Gastroesophageal sphincter (tissue), 3 donors: ENCODE results near the gene SPATS1.

ENCODE experiments used
- EP300 ChIP-seq: sonication (generic); formaldehyde crosslinking; IDR thresholded peaks from one replicate; pipeline ENCODE4 v1.6.1; 2017; ENCODE audit warnings: antibody characterized with exemption, mild to moderate bottlenecking
- POLR2AphosphoS5 ChIP-seq: sonication (generic); formaldehyde crosslinking; IDR thresholded peaks from one replicate; pipeline ENCODE4 v1.6.1; 2017; ENCODE audit warnings: antibody characterized with exemption
- TF ChIP-seq, protein P1 (sequence below), 4 experiments: fragments of 200-600 bp in 2 of 4; fragments of 450-650 bp in 2 of 4; sonication (generic) in 1 of 4; IDR thresholded peaks; one replicate each; pipeline ENCODE4 v1.5.1; 2017 to 2019; ENCODE audit warnings: antibody characterized with exemption in 4 of 4, mild to moderate bottlenecking in 2 of 4, moderate library complexity in 2 of 4

DNA sequence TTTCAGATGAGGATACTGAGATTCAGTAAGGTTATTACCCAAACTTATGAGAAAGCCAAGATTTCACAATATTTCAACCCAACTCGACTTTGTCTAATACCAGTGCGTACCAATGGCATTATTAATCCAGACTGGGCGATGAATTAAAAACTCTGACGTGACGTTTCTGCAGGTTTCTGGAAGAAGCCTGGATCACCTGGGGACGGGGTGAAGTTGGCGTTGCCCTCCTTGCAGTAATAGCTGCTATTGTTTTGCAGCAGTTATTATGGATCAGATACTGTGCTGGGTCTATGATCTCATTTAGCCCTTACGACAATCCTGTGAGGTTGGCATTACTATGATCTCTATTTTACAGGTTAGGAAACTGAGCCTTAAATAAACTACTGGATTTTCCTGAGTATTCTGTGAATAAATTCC, 44.5 kb downstream of the SPATS1 start:
- TF ChIP-seq EP300 (no peak), POLR2AphosphoS5 (no peak)
- TF ChIP-seq, protein P1, sequence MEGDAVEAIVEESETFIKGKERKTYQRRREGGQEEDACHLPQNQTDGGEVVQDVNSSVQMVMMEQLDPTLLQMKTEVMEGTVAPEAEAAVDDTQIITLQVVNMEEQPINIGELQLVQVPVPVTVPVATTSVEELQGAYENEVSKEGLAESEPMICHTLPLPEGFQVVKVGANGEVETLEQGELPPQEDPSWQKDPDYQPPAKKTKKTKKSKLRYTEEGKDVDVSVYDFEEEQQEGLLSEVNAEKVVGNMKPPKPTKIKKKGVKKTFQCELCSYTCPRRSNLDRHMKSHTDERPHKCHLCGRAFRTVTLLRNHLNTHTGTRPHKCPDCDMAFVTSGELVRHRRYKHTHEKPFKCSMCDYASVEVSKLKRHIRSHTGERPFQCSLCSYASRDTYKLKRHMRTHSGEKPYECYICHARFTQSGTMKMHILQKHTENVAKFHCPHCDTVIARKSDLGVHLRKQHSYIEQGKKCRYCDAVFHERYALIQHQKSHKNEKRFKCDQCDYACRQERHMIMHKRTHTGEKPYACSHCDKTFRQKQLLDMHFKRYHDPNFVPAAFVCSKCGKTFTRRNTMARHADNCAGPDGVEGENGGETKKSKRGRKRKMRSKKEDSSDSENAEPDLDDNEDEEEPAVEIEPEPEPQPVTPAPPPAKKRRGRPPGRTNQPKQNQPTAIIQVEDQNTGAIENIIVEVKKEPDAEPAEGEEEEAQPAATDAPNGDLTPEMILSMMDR (IDR thresholded peaks at IDR 0.05), result no peak
